ENCODE data around the gene ADGRL3.

DNA sequence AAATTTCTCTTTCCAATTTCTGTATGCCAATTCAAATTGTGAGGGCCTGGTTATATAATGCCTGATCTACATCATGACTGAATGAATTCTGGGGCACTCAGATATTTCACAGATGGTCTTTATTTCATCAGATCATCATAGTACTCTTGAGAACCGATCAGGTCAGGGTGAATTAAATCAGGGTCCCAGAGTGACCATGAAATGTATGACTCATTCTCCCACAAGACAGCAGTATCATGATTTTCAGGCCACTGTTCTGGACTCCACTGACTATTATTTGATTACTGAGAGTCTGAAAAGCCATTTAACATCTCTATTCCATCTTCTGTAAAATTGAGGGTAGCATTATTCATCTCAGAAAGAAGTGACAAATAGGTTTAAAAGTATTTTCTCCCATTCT lies 471.5 kb downstream of the ADGRL3 start:
- no peak for TF ChIP-seq EZH2phosphoT487 (IDR thresholded peaks at IDR 0.05; ENCODE audit: borderline replicate concordance, low read depth, low read length)
- TF ChIP-seq CTCF (conservative IDR thresholded peaks at IDR 0.05; ENCODE audit: low read length): no peak

All from OCI-LY7 (cell line).